ENCODE results near the gene TMEM232.

DNA sequence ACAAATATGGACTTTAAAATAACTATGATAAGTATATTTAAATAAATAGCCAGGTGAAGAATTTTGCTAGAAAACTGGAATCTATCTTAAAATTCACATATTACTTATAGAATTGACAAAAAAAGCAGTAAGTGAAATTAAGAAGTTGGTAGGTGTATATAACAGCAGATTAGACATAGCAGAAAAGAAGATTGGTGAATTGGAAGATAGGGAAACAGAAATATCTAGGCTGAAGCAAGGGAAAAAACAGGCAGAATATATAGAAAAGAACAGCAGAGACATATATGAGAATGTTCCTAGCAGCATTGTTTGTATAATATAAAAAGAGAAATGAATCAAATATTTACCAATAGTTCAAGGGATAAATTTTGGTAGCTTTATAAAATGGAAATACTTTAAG, 294.9 kb downstream of the TMEM232 start:
- TF ChIP-seq, protein P1, sequence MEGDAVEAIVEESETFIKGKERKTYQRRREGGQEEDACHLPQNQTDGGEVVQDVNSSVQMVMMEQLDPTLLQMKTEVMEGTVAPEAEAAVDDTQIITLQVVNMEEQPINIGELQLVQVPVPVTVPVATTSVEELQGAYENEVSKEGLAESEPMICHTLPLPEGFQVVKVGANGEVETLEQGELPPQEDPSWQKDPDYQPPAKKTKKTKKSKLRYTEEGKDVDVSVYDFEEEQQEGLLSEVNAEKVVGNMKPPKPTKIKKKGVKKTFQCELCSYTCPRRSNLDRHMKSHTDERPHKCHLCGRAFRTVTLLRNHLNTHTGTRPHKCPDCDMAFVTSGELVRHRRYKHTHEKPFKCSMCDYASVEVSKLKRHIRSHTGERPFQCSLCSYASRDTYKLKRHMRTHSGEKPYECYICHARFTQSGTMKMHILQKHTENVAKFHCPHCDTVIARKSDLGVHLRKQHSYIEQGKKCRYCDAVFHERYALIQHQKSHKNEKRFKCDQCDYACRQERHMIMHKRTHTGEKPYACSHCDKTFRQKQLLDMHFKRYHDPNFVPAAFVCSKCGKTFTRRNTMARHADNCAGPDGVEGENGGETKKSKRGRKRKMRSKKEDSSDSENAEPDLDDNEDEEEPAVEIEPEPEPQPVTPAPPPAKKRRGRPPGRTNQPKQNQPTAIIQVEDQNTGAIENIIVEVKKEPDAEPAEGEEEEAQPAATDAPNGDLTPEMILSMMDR (IDR thresholded peaks at IDR 0.05 in 4 of 5, conservative IDR thresholded peaks at IDR 0.05 in 1 of 5) = no peak
- no peak for TF ChIP-seq POLR2A (IDR thresholded peaks at IDR 0.05)
